Stimulated activated CD8-positive, alpha-beta memory T cell treated with anti-CD3 and anti-CD28 coated beads, Interleukin-15, amount 100 ng/mL, for 48 hours (primary cell): Measurements from ENCODE around the gene CH25H.
A peak's percentile ranks its signal among the peaks of the same experiment; 100 is the strongest.
"Not testable (repeated sequence)": the region's sequence is repeated elsewhere in the genome, so short reads cannot be mapped to it uniquely, and the experiment has no call there.

ENCODE experiments used
- DNase-seq, 2 donors: peaks; one replicate each; pipeline ENCODE4 v3.0.0-alpha.2; 2020; ENCODE audit warnings: low read depth in 2 of 2

Gene CH25H

GRCh38 chr10:89201345-89202032, 5.6 kb downstream of the CH25H start:
- DNase-seq: no peak

- DNase-seq: no peak
Measured at GRCh38 chr10:89197473-89197872, 9.6 kb downstream of the CH25H start.

GRCh38 chr10:89191301-89191700, 15.8 kb downstream of the CH25H start:
- not testable (repeated sequence) for DNase-seq

GRCh38 chr10:89189211-89189734, 17.8 kb downstream of the CH25H start:
- no peak for DNase-seq

- no peak for DNase-seq
Measured at GRCh38 chr10:89185658-89186057, 21.5 kb downstream of the CH25H start.

GRCh38 chr10:89184638-89185037, 22.5 kb downstream of the CH25H start:
- no peak for DNase-seq

GRCh38 chr10:89183571-89183970, 23.5 kb downstream of the CH25H start:
- no peak for DNase-seq

GRCh38 chr10:89182894-89183293, 24.2 kb downstream of the CH25H start:
- no peak for DNase-seq

- no peak for DNase-seq
Measured at GRCh38 chr10:89175816-89176215, 31.3 kb downstream of the CH25H start.

- DNase-seq: no peak
Measured at GRCh38 chr10:89173075-89173474, 34.0 kb downstream of the CH25H start.

GRCh38 chr10:89171996-89172395, 35.1 kb downstream of the CH25H start:
- no peak for DNase-seq

- DNase-seq: no peak
Measured at GRCh38 chr10:89171263-89171872, 35.7 kb downstream of the CH25H start.

- DNase-seq: not testable (repeated sequence)
Measured at GRCh38 chr10:89168354-89168900, 38.7 kb downstream of the CH25H start.

- DNase-seq: no peak
Measured at GRCh38 chr10:89167915-89168314, 39.2 kb downstream of the CH25H start.

- no peak for DNase-seq
Measured at GRCh38 chr10:89165923-89166322, 41.2 kb downstream of the CH25H start.

GRCh38 chr10:89164920-89165319, 42.2 kb downstream of the CH25H start:
- DNase-seq: no peak

- no peak for DNase-seq
Measured at GRCh38 chr10:89164080-89164479, 43.0 kb downstream of the CH25H start.

- DNase-seq: peak; percentile 40 to 42
Measured at GRCh38 chr10:89163265-89163995, 43.7 kb downstream of the CH25H start.

- no peak for DNase-seq
Measured at GRCh38 chr10:89162596-89162995, 44.5 kb downstream of the CH25H start.

GRCh38 chr10:89160339-89160738, 46.8 kb downstream of the CH25H start:
- no peak for DNase-seq

GRCh38 chr10:89159761-89160160, 47.4 kb downstream of the CH25H start:
- DNase-seq: no peak

GRCh38 chr10:89159316-89159715, 47.8 kb downstream of the CH25H start:
- no peak for DNase-seq
